DMS53 treated with DMSO at 0.1 percent for 48 hours (cell line): ENCODE measurements around the gene GFOD1.
A peak's percentile ranks its signal among the peaks of the same experiment; 100 is the strongest.
"Not testable (repeated sequence)": the region's sequence is repeated elsewhere in the genome, so short reads cannot be mapped to it uniquely, and the experiment has no call there.

Experiments used
- DNase-seq: peaks from one replicate; lab custom pipeline; 2025; ENCODE audit not compliant: unreplicated experiment; lab: John Stamatoyannopoulos, UW

Gene GFOD1

DNA sequence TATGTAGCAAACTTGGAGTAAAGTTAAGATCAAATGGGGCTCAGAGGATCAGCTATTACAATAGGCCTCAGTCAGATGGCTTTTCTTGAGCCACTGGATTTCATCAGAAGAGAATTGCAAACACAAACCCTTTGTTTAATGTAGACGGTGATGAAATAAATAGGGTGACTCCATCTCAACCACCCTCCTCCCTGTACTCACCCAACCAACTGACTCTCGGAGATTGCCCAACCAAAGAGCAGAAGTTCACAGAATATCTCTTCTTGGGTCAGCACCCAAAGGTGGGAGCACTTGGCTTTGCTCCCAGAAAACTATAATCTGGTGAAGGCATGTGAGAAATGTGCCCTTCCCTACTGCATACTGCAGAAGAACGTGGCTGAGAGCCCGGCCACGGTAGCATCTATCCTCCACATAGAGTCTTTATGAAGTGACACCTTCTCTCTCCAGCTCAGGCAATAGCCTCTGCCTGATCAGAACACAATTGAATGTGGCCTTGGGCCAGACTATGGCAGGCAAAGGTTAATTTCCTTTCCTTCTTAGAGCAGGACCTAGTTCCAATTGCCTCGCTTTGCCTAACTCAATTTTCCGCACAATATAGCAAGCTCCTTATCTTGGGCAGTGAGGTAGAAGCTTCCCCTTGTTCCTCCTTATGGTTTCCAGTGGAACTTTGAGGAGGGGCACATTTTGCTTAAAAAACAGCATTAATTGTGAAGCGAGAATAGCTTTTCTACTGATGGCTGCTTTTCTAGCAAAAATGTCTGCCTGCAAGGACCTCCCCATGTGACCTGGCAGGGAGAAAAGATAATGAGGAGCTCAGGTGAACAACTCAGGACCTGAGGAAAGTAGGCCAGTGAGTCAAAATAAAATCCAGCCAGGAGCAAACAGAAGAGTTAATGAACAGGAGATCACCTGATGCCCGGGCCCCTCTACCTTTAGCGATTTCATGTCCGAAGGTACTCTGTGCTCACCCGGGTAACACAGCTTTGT lies 79.4 kb downstream of the GFOD1 start:
- DNase-seq, result no peak

DNA sequence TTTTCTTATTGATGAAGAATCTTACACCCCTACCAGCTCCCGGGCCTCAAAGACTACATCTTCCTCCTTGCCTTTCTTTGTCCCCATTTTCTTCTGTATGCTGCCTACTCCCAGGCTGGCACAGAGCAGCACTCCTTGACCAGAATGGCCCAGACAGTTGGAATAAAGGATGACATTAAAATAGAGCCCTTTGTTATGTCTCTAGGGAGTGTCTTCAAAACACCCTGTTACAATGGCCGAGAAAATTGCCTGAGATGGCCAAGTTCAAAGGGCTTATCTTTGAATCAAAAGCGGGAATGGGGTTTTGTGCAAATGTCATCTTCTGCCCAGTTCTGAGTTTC lies 80.1 kb downstream of the GFOD1 start:
- no peak for DNase-seq

DNA sequence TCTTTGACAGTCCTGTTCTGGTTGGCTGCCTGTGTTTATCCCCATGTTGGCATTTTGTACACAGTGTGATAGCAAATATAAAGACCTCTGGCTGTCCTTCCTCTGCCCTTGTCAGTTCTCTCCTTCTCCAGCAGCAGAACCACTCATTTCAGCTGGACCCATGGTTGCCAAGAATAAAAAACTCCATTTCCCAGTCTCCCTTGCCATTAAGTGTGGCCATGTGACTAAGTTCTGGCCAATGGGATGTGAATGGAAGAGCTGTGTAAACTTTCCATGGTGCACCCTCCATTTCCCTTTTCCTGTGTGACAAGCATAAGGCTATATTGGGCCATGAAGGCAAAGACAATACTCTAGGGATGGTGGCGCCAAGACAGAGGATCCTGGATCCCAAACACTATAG lies 80.6 kb downstream of the GFOD1 start:
- DNase-seq, result no peak

DNA sequence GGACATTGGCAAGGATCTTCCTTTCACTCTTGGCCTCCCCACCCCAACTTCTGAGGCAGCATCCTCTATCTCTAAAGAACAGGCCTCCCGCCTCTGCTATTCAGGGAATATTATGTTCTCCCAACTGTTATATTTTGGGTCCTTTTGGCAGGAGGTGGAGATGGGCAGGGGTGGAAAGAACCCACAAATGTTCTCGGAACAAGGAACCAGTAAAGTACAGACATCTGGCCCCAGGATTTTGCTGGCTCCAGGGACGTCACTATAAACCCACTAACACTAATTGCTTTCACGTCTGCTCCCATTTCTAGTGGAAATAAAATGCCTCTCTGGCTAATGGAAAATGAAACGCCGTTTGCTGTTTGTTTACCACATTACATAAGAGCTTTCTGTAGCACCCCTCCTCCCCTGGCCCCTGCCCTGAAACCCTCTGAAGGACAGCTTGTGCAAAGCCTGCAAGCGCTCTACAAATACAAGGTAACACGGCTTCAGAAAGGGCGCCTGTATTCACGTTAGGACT lies 81.4 kb downstream of the GFOD1 start:
- DNase-seq, result no peak

DNA sequence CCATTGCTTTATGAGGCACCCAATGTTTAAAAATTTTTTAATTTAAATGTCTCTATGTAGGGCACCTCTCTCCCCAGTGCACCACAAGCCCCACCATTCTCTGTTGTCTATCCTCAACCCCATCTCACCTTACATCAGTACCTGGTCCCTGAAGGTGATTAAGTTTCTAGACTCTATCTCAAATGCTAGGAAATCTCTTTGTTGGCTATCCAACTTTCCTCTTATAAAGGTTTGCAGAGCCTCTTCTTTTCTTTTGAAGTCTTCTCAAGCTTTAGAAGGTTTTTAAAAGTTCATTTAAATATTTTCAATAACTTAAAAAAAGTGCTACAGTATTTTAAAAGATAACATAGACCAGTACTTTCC lies 82.5 kb downstream of the GFOD1 start:
- DNase-seq, result no peak

DNA sequence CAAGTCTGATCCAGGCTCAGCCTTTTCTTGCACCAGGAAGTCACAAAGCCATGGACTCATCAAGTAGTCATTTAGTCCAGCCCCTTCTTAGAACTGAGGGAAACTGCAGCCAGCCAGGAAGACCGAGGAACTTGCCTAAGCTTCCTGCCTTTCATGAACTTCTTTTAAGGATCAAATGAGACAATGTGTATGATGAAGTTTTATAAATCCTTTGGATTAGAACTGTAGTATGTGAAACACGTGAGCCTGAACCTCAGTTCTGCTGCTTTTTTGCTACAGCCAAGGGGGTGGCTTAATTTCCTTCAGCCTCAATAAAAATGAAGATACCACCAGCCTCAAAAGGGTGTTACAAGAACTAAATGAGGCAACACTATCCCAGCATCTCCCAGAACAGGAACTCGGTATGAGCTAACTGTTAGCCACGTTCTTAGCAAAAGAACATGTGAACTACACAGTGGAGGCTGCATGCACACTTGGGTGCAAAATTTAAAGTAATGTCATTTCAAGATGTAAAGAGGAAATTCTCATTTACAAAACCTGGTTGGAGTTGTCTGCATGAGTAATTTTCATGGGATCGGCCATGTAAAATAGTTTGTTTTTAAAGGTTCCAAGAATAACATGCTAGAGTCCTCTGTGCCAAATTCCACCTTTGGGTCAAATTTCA lies 83.0 kb downstream of the GFOD1 start:
- no peak for DNase-seq

DNA sequence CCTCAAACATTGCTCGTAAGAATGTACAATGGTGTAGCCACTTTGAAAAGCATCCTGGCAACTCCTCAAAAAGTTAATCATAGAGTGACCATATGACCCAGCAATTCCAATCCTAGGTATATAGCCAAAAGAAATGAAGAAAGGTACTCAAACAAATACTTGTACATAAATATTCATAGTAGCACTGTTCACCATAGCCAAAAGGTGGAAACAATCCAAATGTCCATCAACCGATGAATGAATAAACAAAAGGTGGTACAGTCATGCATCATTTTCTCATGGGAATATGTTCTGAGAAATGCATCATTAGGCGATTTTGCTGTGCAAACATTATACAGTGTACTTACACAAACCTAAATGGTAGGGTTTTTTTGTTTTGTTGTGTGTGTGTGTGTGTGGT lies 84.7 kb downstream of the GFOD1 start:
- no peak for DNase-seq

DNA sequence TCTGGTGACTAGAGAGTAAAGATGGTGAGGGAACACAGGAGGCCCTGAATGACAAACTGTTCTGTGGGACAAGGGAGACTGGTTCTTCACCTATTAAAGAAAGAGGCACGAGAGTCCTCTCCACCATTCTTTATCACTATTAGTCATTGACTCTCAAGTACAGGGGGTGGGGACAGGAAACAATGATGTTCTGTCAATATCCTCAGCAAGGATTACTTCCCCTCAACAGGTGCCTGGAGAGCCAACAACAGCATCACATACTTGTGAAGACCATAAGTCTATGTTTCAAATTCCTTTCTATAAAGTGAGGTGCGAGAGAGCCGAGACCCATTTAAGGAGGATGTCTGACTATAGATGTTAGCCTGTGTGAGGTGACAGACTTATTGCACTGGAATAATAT lies 86.6 kb downstream of the GFOD1 start:
- DNase-seq, result peak; percentile 61

DNA sequence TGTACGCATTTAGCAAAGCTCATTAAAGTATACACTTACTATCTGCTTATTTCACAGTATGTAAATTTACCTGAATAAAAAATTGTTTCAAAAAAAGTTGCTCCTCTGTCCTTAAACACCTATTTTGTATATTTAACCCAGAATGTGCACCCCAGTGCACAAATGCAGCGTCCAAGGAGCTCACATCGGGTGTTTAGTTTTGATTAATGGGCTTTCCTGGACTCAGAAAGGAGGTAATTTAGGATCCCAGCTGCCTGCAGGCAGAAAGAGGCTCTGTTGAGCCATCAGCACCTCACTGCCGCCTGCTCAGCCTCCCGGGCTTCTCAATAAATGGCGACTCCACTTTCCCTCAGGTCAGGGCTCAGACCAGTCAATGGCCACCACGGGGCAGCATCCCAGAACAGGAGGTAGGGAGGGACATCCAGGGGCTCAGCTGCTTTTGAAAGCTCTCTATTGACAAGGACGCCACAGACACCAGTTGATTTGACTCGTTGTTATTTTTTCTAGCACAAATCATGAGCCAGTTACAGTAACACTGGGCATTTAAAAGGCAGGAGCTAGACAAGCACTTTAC lies 88.9 kb downstream of the GFOD1 start:
- no peak for DNase-seq

DNA sequence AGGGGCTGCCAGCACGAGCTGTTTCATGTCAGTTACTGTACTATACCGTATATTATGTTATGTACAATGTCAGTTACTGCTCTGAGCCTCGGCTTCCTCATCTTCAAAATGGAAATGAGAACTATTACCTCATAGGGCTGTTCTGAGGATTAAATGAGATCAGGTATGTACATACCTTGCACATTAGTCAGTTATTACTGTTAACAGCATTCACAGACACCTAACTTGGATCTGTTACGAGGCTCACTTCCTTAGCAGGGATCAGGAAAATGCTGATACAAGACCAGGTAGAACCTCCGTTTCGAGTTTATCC lies 89.4 kb downstream of the GFOD1 start:
- no peak for DNase-seq

DNA sequence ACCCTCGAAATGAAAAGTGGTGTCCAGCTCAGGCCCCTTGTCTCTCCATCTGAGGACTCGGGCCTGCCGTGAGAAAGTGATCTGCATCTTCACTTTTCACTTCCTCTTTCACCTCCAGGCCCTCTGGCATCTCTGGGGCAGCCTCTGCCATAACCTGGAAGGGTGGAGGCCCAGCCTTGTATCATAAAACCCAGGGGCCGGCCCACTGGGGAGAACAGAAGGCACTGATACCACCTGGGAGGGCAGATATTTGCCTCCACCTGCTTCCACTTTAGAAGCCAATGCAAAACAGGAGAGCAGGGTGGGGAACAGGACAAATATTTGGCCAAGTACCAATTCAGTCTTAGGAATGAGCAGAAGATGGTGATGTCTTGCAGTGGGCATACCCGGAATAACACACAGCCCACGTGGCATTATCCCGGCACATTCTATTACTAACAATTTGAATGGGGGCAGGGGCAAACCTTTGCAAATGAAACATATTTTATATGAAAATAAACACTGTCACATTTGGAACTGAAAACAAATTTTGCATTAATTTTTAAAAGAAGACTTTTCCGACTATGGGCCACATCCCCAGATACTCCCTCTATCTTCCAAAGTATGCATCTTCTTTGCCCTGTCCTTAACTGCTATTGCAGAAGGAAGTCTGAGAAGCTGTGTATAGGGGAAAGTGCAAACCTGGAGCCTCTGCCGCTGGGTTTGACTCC lies 89.9 kb downstream of the GFOD1 start:
- no peak for DNase-seq

DNA sequence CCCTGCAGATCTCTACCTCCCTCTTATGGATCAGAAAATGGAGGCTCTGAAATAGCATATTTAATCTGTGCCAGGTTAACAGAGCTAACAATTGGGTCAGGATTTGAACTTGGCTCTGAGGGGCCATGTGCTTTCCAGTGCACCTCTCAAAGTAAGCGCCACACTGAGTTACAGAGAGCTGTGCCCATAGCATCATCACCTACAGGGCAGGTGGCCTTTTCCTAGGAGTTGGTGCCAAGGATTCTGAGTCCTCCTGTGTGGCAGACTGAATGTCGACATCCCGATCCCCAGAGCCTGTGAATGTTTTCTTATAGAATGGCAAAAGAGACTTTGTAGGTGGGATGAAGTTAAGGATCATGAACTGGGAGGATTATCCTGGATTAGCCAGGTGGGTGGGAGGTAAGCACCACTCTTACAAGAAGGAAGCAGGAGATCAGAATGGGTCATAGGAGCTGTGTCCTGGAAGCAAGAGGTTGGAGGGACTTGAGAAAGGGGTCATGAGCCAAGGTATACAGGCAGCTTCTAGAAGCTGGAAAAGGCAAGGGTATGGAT lies 91.1 kb downstream of the GFOD1 start:
- DNase-seq, result no peak

DNA sequence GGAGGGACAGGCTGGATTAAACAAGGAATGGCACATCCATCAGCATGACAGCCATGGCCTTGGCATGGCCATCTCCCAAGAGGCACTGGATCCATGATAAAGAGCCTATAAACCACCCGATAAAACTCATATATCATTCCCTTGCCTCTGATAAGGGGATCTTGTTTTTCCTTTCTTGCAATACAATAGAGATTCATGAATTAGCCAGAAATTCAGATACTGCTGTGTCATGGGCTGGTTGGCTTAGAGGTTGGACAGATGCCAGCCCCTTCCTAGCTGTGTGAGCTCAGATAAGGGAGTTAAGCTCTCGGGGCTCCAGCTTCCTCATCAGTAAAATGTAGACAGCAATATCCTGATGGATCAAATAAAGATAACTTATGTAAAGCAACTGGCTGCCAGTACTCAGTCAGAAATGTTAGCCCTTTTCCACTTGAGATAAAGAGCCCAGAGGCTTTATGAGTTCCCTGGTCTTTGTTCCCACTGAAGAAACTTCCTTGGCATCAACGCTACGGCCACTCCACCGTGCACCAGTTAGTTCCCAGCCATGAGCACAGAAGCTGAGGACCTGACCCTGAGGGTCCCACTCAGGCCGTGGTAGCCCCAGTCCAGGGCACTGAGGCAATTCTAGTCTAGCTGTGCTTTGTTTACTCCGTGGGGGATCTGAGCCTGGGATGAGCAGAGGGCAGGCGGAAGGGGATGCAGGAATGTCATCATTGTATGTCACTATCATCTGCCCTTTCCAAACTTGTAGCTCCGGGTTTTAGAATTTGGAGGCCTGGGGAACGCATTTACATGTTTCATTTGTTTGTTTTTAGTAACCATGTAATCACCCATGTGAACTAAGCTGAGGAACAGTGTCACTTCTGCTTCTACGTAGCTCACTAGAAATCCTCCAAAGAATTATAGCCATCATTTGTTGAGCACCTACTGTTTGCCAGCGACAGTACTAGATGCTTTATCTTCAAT lies 91.8 kb downstream of the GFOD1 start:
- no peak for DNase-seq

DNA sequence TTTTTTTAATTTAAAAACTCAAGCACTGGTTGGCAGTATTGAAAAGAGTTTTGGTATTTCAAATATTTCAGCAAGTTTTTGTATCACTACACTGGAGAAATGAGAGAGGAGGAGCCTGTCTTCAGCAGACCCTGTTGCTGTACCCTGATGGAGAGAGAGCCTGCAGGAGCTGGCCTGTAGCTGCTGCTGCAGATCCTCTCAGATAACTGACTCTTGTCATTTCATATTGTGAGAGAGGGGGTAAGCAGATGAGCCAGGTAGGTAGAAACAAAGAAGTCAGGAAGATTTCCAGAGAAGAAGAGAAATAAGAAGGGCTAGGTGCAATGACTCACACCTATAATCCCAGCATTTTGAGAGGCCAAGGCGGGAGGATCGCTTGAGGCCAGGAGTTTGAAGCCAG lies 94.9 kb downstream of the GFOD1 start:
- no peak for DNase-seq

DNA sequence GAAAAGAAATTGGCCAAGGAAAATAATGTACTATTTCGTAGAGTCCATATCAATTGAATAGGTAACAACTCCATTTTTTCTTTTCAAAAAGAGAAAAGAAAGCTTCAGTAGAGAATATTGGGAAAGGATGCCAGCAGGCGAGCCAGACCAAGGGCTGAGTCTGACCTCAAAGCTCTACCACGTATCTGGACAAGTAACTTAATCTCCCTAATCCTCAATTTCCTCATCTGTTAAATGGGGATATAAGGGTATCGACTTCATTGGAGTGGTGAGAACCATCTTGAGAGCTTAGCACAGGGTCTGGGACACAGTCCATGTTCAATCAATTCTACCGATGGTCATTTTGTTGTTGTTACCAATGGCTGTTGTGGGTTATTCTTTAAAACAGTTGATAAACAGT lies 95.9 kb downstream of the GFOD1 start:
- DNase-seq, result no peak

DNA sequence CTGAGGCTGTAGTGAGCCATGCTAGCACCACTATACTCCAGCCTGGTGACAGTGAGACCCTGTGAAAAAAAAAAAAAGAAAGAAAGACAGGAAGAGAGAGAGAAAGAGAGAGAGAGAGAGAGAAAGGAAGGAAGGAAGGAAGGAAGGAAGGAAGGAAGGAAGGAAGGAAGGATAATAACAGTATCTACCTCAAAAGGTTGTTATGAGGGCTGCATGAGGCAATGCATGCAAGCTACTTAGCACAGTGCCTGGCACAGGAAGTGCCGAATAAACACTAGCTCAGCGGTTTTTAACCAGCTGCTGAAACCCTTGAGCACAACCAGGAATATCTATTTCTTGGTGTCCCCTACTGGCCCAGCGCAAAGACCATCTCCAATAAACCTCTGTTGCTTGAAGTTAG lies 96.7 kb downstream of the GFOD1 start:
- no peak for DNase-seq

DNA sequence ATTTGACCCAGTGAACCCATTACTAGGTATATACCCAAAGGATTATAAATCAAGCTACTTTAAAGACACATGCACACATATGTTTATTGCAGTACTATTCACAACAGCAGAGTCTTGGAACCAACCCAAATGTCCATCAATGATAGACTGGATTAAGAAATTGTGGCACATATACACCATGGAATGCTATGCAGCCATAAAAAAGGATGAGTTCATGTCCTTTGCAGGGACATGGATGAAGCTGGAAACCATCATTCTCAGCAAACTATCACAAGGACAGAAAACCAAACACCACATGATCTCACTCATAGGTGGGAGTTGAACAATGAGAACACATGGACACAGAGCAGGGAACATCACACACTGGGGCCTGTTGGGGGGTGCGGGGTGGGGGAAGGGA lies 98.2 kb downstream of the GFOD1 start:
- not testable (repeated sequence) for DNase-seq

DNA sequence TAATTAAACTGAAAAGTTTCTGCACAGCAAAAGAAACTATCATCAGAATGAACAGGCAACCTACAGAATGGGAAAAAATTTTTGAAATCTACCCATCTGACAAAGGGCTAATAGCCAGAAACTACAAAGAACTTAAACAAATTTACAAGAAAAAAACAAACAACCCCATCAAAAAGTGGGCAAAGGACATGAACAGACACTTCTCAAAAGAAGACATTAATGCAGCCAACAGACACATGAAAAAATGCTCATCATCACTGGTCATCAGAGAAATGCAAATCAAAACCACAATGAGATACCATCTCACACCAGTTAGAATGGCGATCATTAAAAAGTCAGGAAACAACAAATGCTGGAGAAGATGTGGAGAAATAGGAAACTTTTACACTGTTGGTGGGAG lies 98.6 kb downstream of the GFOD1 start:
- DNase-seq, result not testable (repeated sequence)

DNA sequence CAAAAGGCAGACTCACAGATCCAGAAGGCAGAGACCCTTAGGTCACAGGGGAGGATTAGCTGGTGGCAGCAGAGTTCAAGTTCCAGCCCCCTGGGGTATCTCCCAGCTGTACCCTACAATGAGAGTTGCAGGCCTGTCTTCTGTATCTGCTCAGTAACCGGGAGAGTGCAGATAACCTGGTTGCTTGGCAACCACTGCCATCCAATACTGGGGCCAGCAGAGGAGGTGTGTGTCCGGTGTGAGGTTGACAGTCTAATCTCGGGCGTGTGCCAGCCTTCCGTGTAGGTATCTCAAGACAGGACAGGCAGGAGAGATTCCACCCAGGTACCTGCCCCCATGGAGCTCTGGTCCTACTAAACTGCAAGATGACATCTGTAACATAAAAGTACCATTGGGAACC lies 102.4 kb downstream of the GFOD1 start:
- DNase-seq, result no peak

DNA sequence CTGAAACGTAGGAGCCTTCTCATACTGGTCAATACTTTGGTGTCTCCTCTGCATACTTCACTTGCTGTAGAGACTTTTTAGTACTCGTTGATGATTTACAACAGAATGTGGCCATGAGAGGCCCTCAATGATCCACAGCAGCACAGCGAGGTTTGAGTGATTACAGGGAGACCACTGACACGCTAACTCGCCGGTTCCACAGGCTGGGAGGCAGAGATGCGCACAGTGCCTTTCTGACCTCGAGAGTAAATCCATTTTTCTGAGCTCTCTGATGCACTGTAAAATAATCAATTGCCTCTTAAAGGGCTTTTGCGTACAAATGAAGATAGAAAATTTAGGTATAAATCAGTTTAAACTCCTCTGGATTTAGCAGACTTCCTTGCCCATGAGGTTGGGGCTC lies 102.9 kb downstream of the GFOD1 start:
- no peak for DNase-seq
